GM12878 (cell line): ENCODE results near the gene SMOC2. TPM values are rescaled to one million over a fixed set of nuclear protein-coding genes. Genes with fewer than 3 reads are reported as not detected.

Experiments used
- ATAC-seq: fragments of 200-7000 bp; cut with Tn5 transposase; 3 replicates; pipeline ENCODE4 v1.9.1; 2020; ENCODE audit warnings: mild to moderate bottlenecking, moderate library complexity
- BruUV-seq: library from RNA; stranded (reverse); fragments of 400-500 nt; replicated peaks from 2 replicates; lab custom pipeline; 2021; lab: Mats Ljungman, UMichigan
- CTCF ChIA-PET: fragments of 300-600 bp; sonication (Branson Sonifier 250); formaldehyde crosslinking; extraction: SDS; loops from one replicate; lab custom pipeline; 2021; ENCODE audit warnings: inconsistent platforms; lab: Yijun Ruan, JAX
- POLR2A ChIA-PET: fragments of 350-600 bp; formaldehyde crosslinking; extraction: SDS; loops from one replicate; lab custom pipeline; 2021; ENCODE audit warnings: inconsistent platforms; lab: Charles Lee
- RAD21 ChIA-PET: fragments of 300-600 bp; sonication (Branson Sonifier 250); formaldehyde crosslinking; loops from one replicate; lab custom pipeline; 2023; ENCODE audit warnings: antibody characterized with exemption; ENCODE audit not compliant: unreplicated experiment; lab: Charles Lee
- SMC1A ChIA-PET: fragments of 300-600 bp; sonication (Branson Sonifier 250); formaldehyde crosslinking; loops from one replicate; lab custom pipeline; 2023; ENCODE audit not compliant: unreplicated experiment, uncharacterized antibody; lab: Charles Lee
- DNase-seq: peaks from one replicate; pipeline ENCODE4 v3.0.0-alpha.2; 2011; ENCODE audit warnings: low read depth, low spot score
- FAIRE-seq: peaks from 3 replicates; lab custom pipeline; 2011; peaks lifted over from hg19 to GRCh38; lab: Jason Lieb, UNC
- H2AFZ ChIP-seq: 2 replicates; pipeline ENCODE4 v1.6.0; 2011; ENCODE audit warnings: low read depth, low read length, control low read depth; ENCODE audit not compliant: control insufficient read depth
- H3K27ac ChIP-seq: 2 replicates; pipeline ENCODE4 v1.5.1; 2011; ENCODE audit warnings: control low read depth; ENCODE audit not compliant: control insufficient read depth, insufficient read depth
- H3K27me3 ChIP-seq, 2 experiments: replicated peaks in 1 of 2; 2 replicates each; pipeline versions ENCODE4 v1.6.0 to v1.6.1; 2011; ENCODE audit warnings: low read length in 1 of 2; ENCODE audit not compliant: control insufficient read depth in 2 of 2, insufficient read depth in 2 of 2
- H3K36me3 ChIP-seq, 2 experiments: 2 replicates each; pipeline ENCODE4 v1.5.1; 2011; ENCODE audit warnings: low read length in 1 of 2; ENCODE audit not compliant: control insufficient read depth in 2 of 2, insufficient read depth in 2 of 2
- H3K4me1 ChIP-seq: 2 replicates; pipeline ENCODE4 v1.6.1; 2011; ENCODE audit warnings: mild to moderate bottlenecking, low read length, moderate library complexity, mixed read lengths; ENCODE audit not compliant: control insufficient read depth, insufficient read depth
- H3K4me2 ChIP-seq: 2 replicates; pipeline ENCODE4 v1.6.0; 2011; ENCODE audit warnings: control low read depth; ENCODE audit not compliant: control insufficient read depth, insufficient read depth
- H3K4me3 ChIP-seq: fragments of 200-600 bp; sonication (generic); 2 replicates; pipeline ENCODE4 v1.5.1; 2016
- H3K79me2 ChIP-seq: 2 replicates; pipeline ENCODE4 v1.6.0; 2011; ENCODE audit warnings: low read length; ENCODE audit not compliant: control insufficient read depth, insufficient read depth
- H3K9ac ChIP-seq: 2 replicates; pipeline ENCODE4 v1.8.0; 2011; ENCODE audit warnings: low read length, control low read depth, mixed read lengths; ENCODE audit not compliant: control insufficient read depth, insufficient read depth
- H3K9me3 ChIP-seq: replicated peaks from 3 replicates; pipeline ENCODE4 v1.5.1; 2011; ENCODE audit warnings: mild to moderate bottlenecking, low read length; ENCODE audit not compliant: control insufficient read depth, insufficient read depth
- H4K20me1 ChIP-seq: 2 replicates; pipeline ENCODE4 v1.6.0; 2011; ENCODE audit not compliant: control insufficient read depth, insufficient read depth
- ATF3 ChIP-seq: IDR thresholded peaks from 2 replicates; pipeline ENCODE4 v1.6.1; 2011; ENCODE audit warnings: low read depth, mild to moderate bottlenecking, low read length, moderate library complexity, borderline replicate concordance; ENCODE audit errors: extremely low read depth
- CREM ChIP-seq: IDR thresholded peaks from 2 replicates; pipeline ENCODE4 v1.6.1; 2014; ENCODE audit warnings: antibody characterized with exemption, low read depth
- MLLT1 ChIP-seq: fragments of 450-650 bp; IDR thresholded peaks from 2 replicates; pipeline ENCODE4 v1.6.1; 2016; ENCODE audit warnings: mild to moderate bottlenecking
- NBN ChIP-seq: fragments of 450-650 bp; IDR thresholded peaks from 2 replicates; pipeline ENCODE4 v1.6.1; 2016
- NFYB ChIP-seq: IDR thresholded peaks from 2 replicates; pipeline ENCODE4 v1.6.1; 2011; ENCODE audit warnings: low read depth, mild to moderate bottlenecking, low read length, improper control_type of control experiment, moderate library complexity; ENCODE audit not compliant: insufficient read depth
- RBBP5 ChIP-seq: fragments of 200-600 bp; sonication (generic); conservative IDR thresholded peaks from 2 replicates; pipeline ENCODE4 v1.6.1; 2016
- REST ChIP-seq: IDR thresholded peaks from 2 replicates; pipeline ENCODE4 v1.6.1; 2012; ENCODE audit warnings: mild to moderate bottlenecking, low read depth, low read length
- SKIL ChIP-seq: fragments of 450-650 bp; IDR thresholded peaks from 2 replicates; pipeline ENCODE4 v1.6.1; 2017; ENCODE audit warnings: mild to moderate bottlenecking, low read depth, inconsistent platforms; ENCODE audit not compliant: poor library complexity, severe bottlenecking
- USF1 ChIP-seq: IDR thresholded peaks from 2 replicates; pipeline ENCODE4 v1.6.1; 2011; ENCODE audit warnings: borderline replicate concordance, low read depth, mild to moderate bottlenecking, moderate library complexity, mixed read lengths, low read length; ENCODE audit not compliant: insufficient read depth; ENCODE audit errors: extremely low read length
- ZBED1 ChIP-seq: IDR thresholded peaks from 2 replicates; pipeline ENCODE4 v1.6.1; 2016; ENCODE audit warnings: borderline replicate concordance
- ZNF687 ChIP-seq: fragments of 450-650 bp; IDR thresholded peaks from 2 replicates; pipeline ENCODE4 v1.6.1; 2017; ENCODE audit warnings: mild to moderate bottlenecking, moderate library complexity
- WGBS: methylation state at CpG from one replicate; pipeline ENCODE4 v1.1.6; 2016; ENCODE audit warnings: low lambda C conversion rate; ENCODE audit not compliant: insufficient replicate concordance, insufficient coverage; ENCODE audit errors: missing lambda C conversion rate; 5-methylcytosine and 5-hydroxymethylcytosine counted together
- in situ Hi-C: fragments of 300-500 bp; cut with MboI; formaldehyde crosslinking; loops from 9 replicates; pipeline ENCODE4 v1.14.3; 2018; ENCODE audit warnings: mixed read lengths
- intact Hi-C: fragments of 100-400 bp; cut with micrococcal nuclease; formaldehyde crosslinking; loops from one replicate; pipeline ENCODE4 v1.14.2; 2022; ENCODE audit not compliant: unreplicated experiment
- polyA plus RNA-seq, 11 experiments: library from polyadenylated mRNA; depleted of rRNA in 4 of 11; unstranded in 6 of 11; stranded (reverse) in 5 of 11; fragments of >200 nt; fragmentation: Nextera tagmentation in 4 of 11; fragmentation: Illumina TruSeq in 1 of 11; extraction: Ambion mirVana in 4 of 11; extraction: Trizol in 1 of 11; gene quantifications; 1 replicate in 1 of 11; 2 replicates in 10 of 11; pipeline versions ENCODE4 v1.2.1 to v1.2.3, GENCODE V29; 2011 to 2016; ENCODE audit warnings: inconsistent platforms in 2 of 11, missing spikeins in 2 of 11, low read depth in 1 of 11
- total RNA-seq, 4 experiments: library from RNA; depleted of rRNA in 3 of 4; stranded (reverse); fragments of >200 nt in 3 of 4; fragmentation: Illumina TruSeq in 1 of 4; extraction: Trizol in 1 of 4; gene quantifications; 2 replicates each; pipeline versions ENCODE4 v1.2.1 to v1.2.3, GENCODE V29; 2013 to 2021

The SMOC2 gene
- total and polyA plus RNA-seq, 10 of the 15 experiments (the other 5 are each of a cell fraction or from before 2014, with no cell fraction given) = 0.10 to 0.12 TPM; not detected in 8

- H3K4me3 ChIP-seq = no peak overlapping the region
- ChIA-PET RAD21 (no interaction called here), CTCF (no interaction called here), SMC1A (no interaction called here), POLR2A (no interaction called here)
- no peaks in the 10 kb centered on the region for H3K36me3 ChIP-seq
- no peak overlapping the region for H3K4me2 ChIP-seq
- no peak overlapping the region for H3K9ac ChIP-seq
- H3K4me1 ChIP-seq = no peaks in the 10 kb centered on the region
- FAIRE-seq = no peak
- ATAC-seq = no peak
- no peak for DNase-seq
- no peak overlapping the region for H2AFZ ChIP-seq
- in situ Hi-C loops = no loop called here
- BruUV-seq = no TSS peak
- intact Hi-C loops = no loop called here
- no peaks in the 10 kb centered on the region for H3K79me2 ChIP-seq
- 23% methylated on average over 7 of the region's 7 CpGs for WGBS
- no peaks in the 10 kb centered on the region for H3K9me3 ChIP-seq
- no peaks in the 10 kb centered on the region for H3K27me3 ChIP-seq
- no peaks in the 10 kb centered on the region for H4K20me1 ChIP-seq
- no peak overlapping the region for H3K27ac ChIP-seq
- TF ChIP-seq NBN (no peak), MLLT1 (no peak), CREM (no peak), USF1 (no peak), SKIL (no peak), ATF3 (no peak), NFYB (no peak), RBBP5 (no peak), ZNF687 (no peak), REST (no peak), ZBED1 (no peak)
These were observed 95.2 kb downstream of the SMOC2 start for GRCh38 chr6:168536196-168536595.
